A549 (cell line): ENCODE data around the gene MED12L.

Experiments
- EP300 ChIP-seq, 2 experiments: fragments of >200 bp; sonication (Bioruptor Twin); formaldehyde crosslinking; IDR thresholded peaks; 2 replicates in 1 of 2; 3 replicates in 1 of 2; pipeline ENCODE4 v1.6.1; 2016 to 2017
- HDAC2 ChIP-seq: fragments of 200-600 bp; sonication (generic); IDR thresholded peaks from 2 replicates; pipeline ENCODE4 v1.6.1; 2016
- JUNB ChIP-seq: fragments of >200 bp; sonication (Bioruptor Twin); formaldehyde crosslinking; IDR thresholded peaks from 2 replicates; pipeline ENCODE4 v1.6.1; 2016
- KDM1A ChIP-seq: fragments of 200-600 bp; sonication (generic); IDR thresholded peaks from 2 replicates; pipeline ENCODE4 v1.6.1; 2016; ENCODE audit warnings: low read depth, mild to moderate bottlenecking
- RAD21 ChIP-seq, 2 experiments: fragments of >200 bp in 1 of 2; sonication (Bioruptor Twin) in 1 of 2; formaldehyde crosslinking in 1 of 2; IDR thresholded peaks in 1 of 2; conservative IDR thresholded peaks in 1 of 2; 2 replicates in 1 of 2; 3 replicates in 1 of 2; pipeline ENCODE4 v1.6.1; 2012 to 2018; ENCODE audit warnings: inconsistent platforms in 1 of 2
- SREBF2 ChIP-seq: fragments of 450-650 bp; IDR thresholded peaks from 2 replicates; pipeline ENCODE4 v1.6.1; 2014; ENCODE audit warnings: mild to moderate bottlenecking, moderate library complexity
- TFCP2L1 ChIP-seq: fragments of 250-450 bp; sonication (Bioruptor Pico); IDR thresholded peaks from 2 replicates; pipeline ENCODE4 v1.5.0; 2021; ENCODE audit warnings: mild to moderate bottlenecking
- TF ChIP-seq, protein P1 (sequence below): fragments of >200 bp; sonication (Bioruptor Twin); formaldehyde crosslinking; IDR thresholded peaks from 3 replicates; pipeline ENCODE4 v1.5.1; 2016
- TF ChIP-seq, protein P2 (sequence below): fragments of 450-650 bp; IDR thresholded peaks from 2 replicates; pipeline ENCODE4 v1.6.1; 2014; ENCODE audit warnings: antibody characterized with exemption

DNA sequence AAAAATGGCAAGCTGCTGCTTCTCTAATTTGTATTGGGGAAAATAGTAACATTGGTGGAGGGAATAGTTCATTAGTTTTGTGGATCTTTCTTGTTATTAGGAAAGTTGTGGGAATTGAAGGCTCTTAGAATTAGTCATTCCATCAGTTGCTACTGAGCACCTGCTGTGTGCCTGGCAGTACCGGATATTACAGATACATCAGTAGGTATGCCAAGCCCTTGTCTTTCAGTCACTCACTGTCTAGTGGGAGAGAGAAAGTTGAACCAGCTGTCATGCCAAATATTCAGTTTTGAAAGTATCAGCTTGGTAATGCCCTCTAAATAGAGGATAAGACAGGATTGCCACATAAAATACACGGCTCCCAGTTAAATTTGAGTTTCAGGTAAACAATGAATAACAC, 342.9 kb downstream of the MED12L start:
- TF ChIP-seq EP300 (IDR thresholded peaks at IDR 0.05) (no peak), HDAC2 (no peak), RAD21 (conservative IDR thresholded peaks at IDR 0.05 in 1 of 2, IDR thresholded peaks at IDR 0.05 in 1 of 2) (no peak), TFCP2L1 (CRISPR knock-in tag) (no peak), KDM1A (no peak), SREBF2 (no peak), JUNB (no peak)
- TF ChIP-seq, protein P1, sequence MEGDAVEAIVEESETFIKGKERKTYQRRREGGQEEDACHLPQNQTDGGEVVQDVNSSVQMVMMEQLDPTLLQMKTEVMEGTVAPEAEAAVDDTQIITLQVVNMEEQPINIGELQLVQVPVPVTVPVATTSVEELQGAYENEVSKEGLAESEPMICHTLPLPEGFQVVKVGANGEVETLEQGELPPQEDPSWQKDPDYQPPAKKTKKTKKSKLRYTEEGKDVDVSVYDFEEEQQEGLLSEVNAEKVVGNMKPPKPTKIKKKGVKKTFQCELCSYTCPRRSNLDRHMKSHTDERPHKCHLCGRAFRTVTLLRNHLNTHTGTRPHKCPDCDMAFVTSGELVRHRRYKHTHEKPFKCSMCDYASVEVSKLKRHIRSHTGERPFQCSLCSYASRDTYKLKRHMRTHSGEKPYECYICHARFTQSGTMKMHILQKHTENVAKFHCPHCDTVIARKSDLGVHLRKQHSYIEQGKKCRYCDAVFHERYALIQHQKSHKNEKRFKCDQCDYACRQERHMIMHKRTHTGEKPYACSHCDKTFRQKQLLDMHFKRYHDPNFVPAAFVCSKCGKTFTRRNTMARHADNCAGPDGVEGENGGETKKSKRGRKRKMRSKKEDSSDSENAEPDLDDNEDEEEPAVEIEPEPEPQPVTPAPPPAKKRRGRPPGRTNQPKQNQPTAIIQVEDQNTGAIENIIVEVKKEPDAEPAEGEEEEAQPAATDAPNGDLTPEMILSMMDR: no peak
- TF ChIP-seq, protein P2, sequence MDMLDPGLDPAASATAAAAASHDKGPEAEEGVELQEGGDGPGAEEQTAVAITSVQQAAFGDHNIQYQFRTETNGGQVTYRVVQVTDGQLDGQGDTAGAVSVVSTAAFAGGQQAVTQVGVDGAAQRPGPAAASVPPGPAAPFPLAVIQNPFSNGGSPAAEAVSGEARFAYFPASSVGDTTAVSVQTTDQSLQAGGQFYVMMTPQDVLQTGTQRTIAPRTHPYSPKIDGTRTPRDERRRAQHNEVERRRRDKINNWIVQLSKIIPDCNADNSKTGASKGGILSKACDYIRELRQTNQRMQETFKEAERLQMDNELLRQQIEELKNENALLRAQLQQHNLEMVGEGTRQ: no peak
